ENCODE measurements around the gene ARL11.
"Not testable (repeated sequence)": the region's sequence is repeated elsewhere in the genome, so short reads cannot be mapped to it uniquely, and the experiment has no call there.

The ARL11 gene

GRCh38 chr13:49627831-49628652 lies at the start of gene ARL11:
TSS of gene ARL11 (plus strand) at chr13:49628507. CDS start at chr13:49630448, 1,941 bp downstream.
- in situ Hi-C loops (cut with HindIII; ENCODE audit: low sequenced_read_pairs), result no loop called here

GRCh38 chr13:49579501-49579900 lies 48.8 kb upstream of the ARL11 start:
- in situ Hi-C loops (cut with HindIII; ENCODE audit: low sequenced_read_pairs), result no loop called here

GRCh38 chr13:49580980-49581680 lies 47.2 kb upstream of the ARL11 start:
- in situ Hi-C loops (cut with HindIII; ENCODE audit: low sequenced_read_pairs), result no loop called here

GRCh38 chr13:49584771-49585182 lies 43.5 kb upstream of the ARL11 start:
- in situ Hi-C loops (cut with HindIII; ENCODE audit: low sequenced_read_pairs), result no loop called here

- in situ Hi-C loops (cut with HindIII; ENCODE audit: low sequenced_read_pairs), result no loop called here
Observed at GRCh38 chr13:49585220-49586157, 42.8 kb upstream of the ARL11 start, which contains the start of gene RCBTB1. TSS of gene RCBTB1 (minus strand) at chr13:49585558. CDS start at chr13:49567279, 18,279 bp downstream.

GRCh38 chr13:49586717-49587116 lies 41.6 kb upstream of the ARL11 start:
- in situ Hi-C loops (cut with HindIII; ENCODE audit: low sequenced_read_pairs), result no loop called here

- in situ Hi-C loops (cut with HindIII; ENCODE audit: low sequenced_read_pairs), result no loop called here
Observed at GRCh38 chr13:49587311-49587847, 40.9 kb upstream of the ARL11 start.

- in situ Hi-C loops (cut with HindIII; ENCODE audit: low sequenced_read_pairs), result not testable (repeated sequence)
Observed at GRCh38 chr13:49590714-49591113, 37.6 kb upstream of the ARL11 start.

GRCh38 chr13:49593876-49594275 lies 34.4 kb upstream of the ARL11 start:
- in situ Hi-C loops (cut with HindIII; ENCODE audit: low sequenced_read_pairs), result not testable (repeated sequence)

GRCh38 chr13:49594576-49594975 lies 33.7 kb upstream of the ARL11 start:
- in situ Hi-C loops (cut with HindIII; ENCODE audit: low sequenced_read_pairs), result no loop called here

GRCh38 chr13:49596221-49596620 lies 32.1 kb upstream of the ARL11 start:
- in situ Hi-C loops (cut with HindIII; ENCODE audit: low sequenced_read_pairs), result no loop called here

- in situ Hi-C loops (cut with HindIII; ENCODE audit: low sequenced_read_pairs), result no loop called here
Observed at GRCh38 chr13:49597043-49597641, 31.2 kb upstream of the ARL11 start.

- in situ Hi-C loops (cut with HindIII; ENCODE audit: low sequenced_read_pairs), result loop anchor here (25.0 kb wide), 2 partner anchors 165 to 315 kb away; partner anchors contain the start of genes CAB39L and SETDB2
Observed at GRCh38 chr13:49602005-49602404, 26.3 kb upstream of the ARL11 start.

- in situ Hi-C loops (cut with HindIII; ENCODE audit: low sequenced_read_pairs), result loop anchor here (25.0 kb wide), 2 partner anchors 165 to 315 kb away; partner anchors contain the start of genes CAB39L and SETDB2
Observed at GRCh38 chr13:49602615-49603014, 25.7 kb upstream of the ARL11 start.

GRCh38 chr13:49604570-49604969 lies 23.7 kb upstream of the ARL11 start:
- in situ Hi-C loops (cut with HindIII; ENCODE audit: low sequenced_read_pairs), result loop anchor here (25.0 kb wide), 2 partner anchors 167 to 317 kb away; partner anchors contain the start of genes CAB39L and SETDB2

- in situ Hi-C loops (cut with HindIII; ENCODE audit: low sequenced_read_pairs), result loop anchor here (25.0 kb wide), 2 partner anchors 170 to 320 kb away; partner anchors contain the start of genes CAB39L and SETDB2
Observed at GRCh38 chr13:49606747-49607648, 21.3 kb upstream of the ARL11 start.

- in situ Hi-C loops (cut with HindIII; ENCODE audit: low sequenced_read_pairs), result loop anchor here (25.0 kb wide), 2 partner anchors 170 to 320 kb away; partner anchors contain the start of genes CAB39L and SETDB2
Observed at GRCh38 chr13:49607761-49608160, 20.5 kb upstream of the ARL11 start.

GRCh38 chr13:49608651-49609331 lies 19.5 kb upstream of the ARL11 start:
- in situ Hi-C loops (cut with HindIII; ENCODE audit: low sequenced_read_pairs), result loop anchor here (25.0 kb wide), 2 partner anchors 171 to 321 kb away; partner anchors contain the start of genes CAB39L and SETDB2
